SH-SY5Y (cell line): ENCODE data around the gene ANKRD34A.

Source experiments
- GATA2 ChIP-seq: IDR thresholded peaks from 2 replicates; pipeline ENCODE4 v1.6.1; 2011; ENCODE audit warnings: mild to moderate bottlenecking, low read depth, low read length
- GATA3 ChIP-seq: IDR thresholded peaks from 2 replicates; pipeline ENCODE4 v1.6.1; 2011; ENCODE audit warnings: low read depth, mild to moderate bottlenecking, low read length, moderate library complexity

DNA sequence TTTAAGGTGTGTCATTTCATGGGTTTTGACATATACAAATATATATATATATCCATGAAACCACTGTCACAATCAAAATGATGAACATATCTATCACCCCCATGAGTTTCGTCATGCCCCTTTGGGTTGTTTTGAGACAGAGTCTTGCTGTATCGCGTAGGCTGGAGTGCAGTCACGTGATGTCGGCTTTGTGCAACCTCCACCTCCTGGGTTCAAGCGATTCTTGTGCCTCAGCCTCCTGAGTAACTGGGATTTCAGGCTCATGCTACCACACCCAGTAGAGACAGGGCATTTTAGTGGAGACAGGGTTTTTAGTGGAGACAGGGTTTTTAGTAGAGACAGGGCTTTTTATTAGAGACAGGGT, 49.2 kb upstream of the ANKRD34A start:
- TF ChIP-seq GATA2 = no peak
- no peak for TF ChIP-seq GATA3
